ENCODE data around the gene OR2A42. TPM values are rescaled to one million over a fixed set of nuclear protein-coding genes. Genes with fewer than 3 reads are reported as not detected.
"Not testable (repeated sequence)": the region's sequence is repeated elsewhere in the genome, so short reads cannot be mapped to it uniquely, and the experiment has no call there.

The OR2A42 gene
- not detected for total RNA-seq

GRCh38 chr7:144239365-144239764 lies at the start of gene OR2A42:
TSS of gene OR2A42 (minus strand) at chr7:144239605. CDS start at chr7:144232843, 6,762 bp downstream.
- H3K4me3 Mint-ChIP-seq; H3K36me3 Mint-ChIP-seq (ENCODE audit: low read depth); H3K9me3 Mint-ChIP-seq; CTCF ChIA-PET; H3K27me3 Mint-ChIP-seq; DNase-seq; H3K4me1 Mint-ChIP-seq; POLR2A ChIA-PET; H3K27ac Mint-ChIP-seq: not testable (repeated sequence)

GRCh38 chr7:144287171-144287784 lies 47.9 kb upstream of the OR2A42 start:
- CTCF ChIA-PET; H3K27me3 Mint-ChIP-seq; POLR2A ChIA-PET; DNase-seq; H3K4me1 Mint-ChIP-seq; H3K9me3 Mint-ChIP-seq; H3K27ac Mint-ChIP-seq; H3K36me3 Mint-ChIP-seq (ENCODE audit: low read depth); H3K4me3 Mint-ChIP-seq: not testable (repeated sequence)

- DNase-seq; H3K27ac Mint-ChIP-seq; H3K27me3 Mint-ChIP-seq; H3K4me1 Mint-ChIP-seq; H3K4me3 Mint-ChIP-seq; H3K9me3 Mint-ChIP-seq; CTCF ChIA-PET; POLR2A ChIA-PET; H3K36me3 Mint-ChIP-seq (ENCODE audit: low read depth): not testable (repeated sequence)
These were observed 44.3 kb upstream of the OR2A42 start for GRCh38 chr7:144283716-144284115.

GRCh38 chr7:144282490-144282889 lies 43.1 kb upstream of the OR2A42 start:
- H3K4me1 Mint-ChIP-seq; POLR2A ChIA-PET; H3K36me3 Mint-ChIP-seq (ENCODE audit: low read depth); H3K4me3 Mint-ChIP-seq; H3K27ac Mint-ChIP-seq; H3K27me3 Mint-ChIP-seq; H3K9me3 Mint-ChIP-seq; CTCF ChIA-PET; DNase-seq: not testable (repeated sequence)

GRCh38 chr7:144281981-144282380 lies 42.6 kb upstream of the OR2A42 start:
- CTCF ChIA-PET, POLR2A ChIA-PET: not testable (repeated sequence)

GRCh38 chr7:144280010-144280409 lies 40.6 kb upstream of the OR2A42 start:
- H3K9me3 Mint-ChIP-seq; DNase-seq; H3K27ac Mint-ChIP-seq; H3K27me3 Mint-ChIP-seq; POLR2A ChIA-PET; CTCF ChIA-PET; H3K4me3 Mint-ChIP-seq; H3K36me3 Mint-ChIP-seq (ENCODE audit: low read depth); H3K4me1 Mint-ChIP-seq: not testable (repeated sequence)

More at GRCh38 chr7:144281981-144282380, 42.6 kb upstream of the OR2A42 start:
- not testable (repeated sequence) for DNase-seq; H3K36me3 Mint-ChIP-seq (ENCODE audit: low read depth); H3K4me3 Mint-ChIP-seq; H3K27ac Mint-ChIP-seq; H3K9me3 Mint-ChIP-seq; H3K4me1 Mint-ChIP-seq; H3K27me3 Mint-ChIP-seq

GRCh38 chr7:144275281-144275680 lies 35.9 kb upstream of the OR2A42 start:
- DNase-seq; H3K4me3 Mint-ChIP-seq; H3K36me3 Mint-ChIP-seq (ENCODE audit: low read depth); H3K27ac Mint-ChIP-seq; H3K9me3 Mint-ChIP-seq; POLR2A ChIA-PET; H3K27me3 Mint-ChIP-seq; CTCF ChIA-PET; H3K4me1 Mint-ChIP-seq: not testable (repeated sequence)

- POLR2A ChIA-PET; H3K27me3 Mint-ChIP-seq; DNase-seq; H3K4me1 Mint-ChIP-seq; H3K27ac Mint-ChIP-seq; H3K4me3 Mint-ChIP-seq; H3K9me3 Mint-ChIP-seq; H3K36me3 Mint-ChIP-seq (ENCODE audit: low read depth); CTCF ChIA-PET: not testable (repeated sequence)
These were observed 29.8 kb upstream of the OR2A42 start, which contains the start of gene CTAGE8 for GRCh38 chr7:144269188-144269587. TSS of gene CTAGE8 (minus strand) at chr7:144269288. CDS start at chr7:144269250, 38 bp downstream.

- H3K27ac Mint-ChIP-seq; H3K4me3 Mint-ChIP-seq; H3K27me3 Mint-ChIP-seq; CTCF ChIA-PET; DNase-seq; H3K36me3 Mint-ChIP-seq (ENCODE audit: low read depth); H3K4me1 Mint-ChIP-seq; POLR2A ChIA-PET; H3K9me3 Mint-ChIP-seq: not testable (repeated sequence)
These were observed 25.3 kb upstream of the OR2A42 start, which contains the start of gene OR2A7 for GRCh38 chr7:144264692-144265091. TSS of gene OR2A7 (minus strand) at chr7:144264792. CDS start at chr7:144259628, 5,164 bp downstream.

GRCh38 chr7:144262128-144262527 lies 22.7 kb upstream of the OR2A42 start:
- DNase-seq; H3K9me3 Mint-ChIP-seq; POLR2A ChIA-PET; H3K27me3 Mint-ChIP-seq; H3K4me3 Mint-ChIP-seq; H3K4me1 Mint-ChIP-seq; H3K36me3 Mint-ChIP-seq (ENCODE audit: low read depth); CTCF ChIA-PET; H3K27ac Mint-ChIP-seq: not testable (repeated sequence)

GRCh38 chr7:144259067-144259466 lies 19.7 kb upstream of the OR2A42 start:
- H3K4me3 Mint-ChIP-seq; CTCF ChIA-PET; DNase-seq; H3K27ac Mint-ChIP-seq; H3K4me1 Mint-ChIP-seq; H3K36me3 Mint-ChIP-seq (ENCODE audit: low read depth); POLR2A ChIA-PET; H3K27me3 Mint-ChIP-seq; H3K9me3 Mint-ChIP-seq: not testable (repeated sequence)

- DNase-seq: no peak
- Mint-ChIP-seq H3K9me3 (no peaks in the 10 kb centered on the region), H3K36me3 (ENCODE audit: low read depth) (no peaks in the 10 kb centered on the region), H3K4me3 (no peak overlapping the region), H3K4me1 (no peaks in the 10 kb centered on the region), H3K27me3 (no peaks in the 10 kb centered on the region), H3K27ac (no peak overlapping the region)
- POLR2A ChIA-PET: no interaction called here
- CTCF ChIA-PET: interaction anchor here (0.8 kb wide), 1 partner anchor 180 kb away, joined by 5 read pairs; no protein-coding TSS in a partner anchor
These were observed 16.7 kb upstream of the OR2A42 start for GRCh38 chr7:144256112-144256511.

GRCh38 chr7:144255471-144255897 lies 16.1 kb upstream of the OR2A42 start:
- CTCF ChIA-PET: interaction anchor here (0.8 kb wide), 1 partner anchor 181 kb away, joined by 5 read pairs; no protein-coding TSS in a partner anchor
- H3K27me3 Mint-ChIP-seq: no peaks in the 10 kb centered on the region
- H3K36me3 Mint-ChIP-seq (ENCODE audit: low read depth): no peaks in the 10 kb centered on the region
- POLR2A ChIA-PET: no interaction called here
- no peak overlapping the region for H3K4me3 Mint-ChIP-seq
- H3K27ac Mint-ChIP-seq: no peak overlapping the region
- no peak for DNase-seq
- H3K4me1 Mint-ChIP-seq: no peaks in the 10 kb centered on the region
- no peaks in the 10 kb centered on the region for H3K9me3 Mint-ChIP-seq

GRCh38 chr7:144252307-144252706 lies 12.9 kb upstream of the OR2A42 start:
- H3K27ac Mint-ChIP-seq; CTCF ChIA-PET; H3K27me3 Mint-ChIP-seq; H3K4me1 Mint-ChIP-seq; H3K4me3 Mint-ChIP-seq; H3K9me3 Mint-ChIP-seq; DNase-seq; POLR2A ChIA-PET; H3K36me3 Mint-ChIP-seq (ENCODE audit: low read depth): not testable (repeated sequence)
